H1 (cell line): Measurements from ENCODE around the gene C1RL. TPM values are rescaled to one million over a fixed set of nuclear protein-coding genes. Genes with fewer than 3 reads are reported as not detected.

Source experiments
- BCL11A ChIP-seq, 2 experiments: IDR thresholded peaks; one replicate each; pipeline ENCODE4 v1.6.1; 2011; ENCODE audit warnings: low read depth in 2 of 2, low read length in 2 of 2, mild to moderate bottlenecking in 2 of 2
- GABPA ChIP-seq: IDR thresholded peaks from 2 replicates; pipeline ENCODE4 v1.6.1; 2011; ENCODE audit warnings: mild to moderate bottlenecking, low read length, moderate library complexity, borderline replicate concordance; ENCODE audit not compliant: insufficient read depth
- POLR2A ChIP-seq, 2 experiments: IDR thresholded peaks; 1 replicate in 1 of 2; 2 replicates in 1 of 2; pipeline ENCODE4 v1.6.1; 2011; ENCODE audit warnings: low read depth in 2 of 2, low read length in 2 of 2, mild to moderate bottlenecking in 2 of 2; ENCODE audit errors: control extremely low read depth in 1 of 2
- polyA plus RNA-seq, 7 experiments: library from polyadenylated mRNA; depleted of rRNA in 3 of 7; stranded (reverse) in 5 of 7; unstranded in 2 of 7; fragments of >200 nt in 5 of 7; fragments of 200-250 nt in 2 of 7; gene quantifications; 1 replicate in 5 of 7; 2 replicates in 1 of 7; 4 replicates in 1 of 7; pipeline versions ENCODE4 v1.2.1 to v1.2.3, GENCODE V29; 2011 to 2013; ENCODE audit warnings: missing spikeins in 2 of 7, mixed read lengths in 2 of 7
- total RNA-seq: library from RNA; stranded (reverse); fragmentation: NEBNext Ultra II Directional; extraction: Animal tissue kit (Norgen Biotek cat#: 25700); gene quantifications from 2 replicates; pipeline ENCODE4 v1.2.1, GENCODE V29; 2021
- TF ChIP-seq, protein P1 (sequence below): fragments of 300-600 bp; sonication (generic); IDR thresholded peaks from 2 replicates; pipeline ENCODE4 v1.7.1; 2012; ENCODE audit warnings: low read length, moderate library complexity, mild to moderate bottlenecking, inconsistent platforms; ENCODE audit not compliant: insufficient replicate concordance
- TF ChIP-seq, protein P2 (sequence below): IDR thresholded peaks from 2 replicates; pipeline ENCODE4 v1.6.1; 2012; ENCODE audit warnings: low read length, inconsistent platforms

The C1RL gene
- total and polyA plus RNA-seq, 2 of the 8 experiments (the other 6 are each of a cell fraction or from before 2014, with no cell fraction given): 11.4 to 15.5 TPM

DNA sequence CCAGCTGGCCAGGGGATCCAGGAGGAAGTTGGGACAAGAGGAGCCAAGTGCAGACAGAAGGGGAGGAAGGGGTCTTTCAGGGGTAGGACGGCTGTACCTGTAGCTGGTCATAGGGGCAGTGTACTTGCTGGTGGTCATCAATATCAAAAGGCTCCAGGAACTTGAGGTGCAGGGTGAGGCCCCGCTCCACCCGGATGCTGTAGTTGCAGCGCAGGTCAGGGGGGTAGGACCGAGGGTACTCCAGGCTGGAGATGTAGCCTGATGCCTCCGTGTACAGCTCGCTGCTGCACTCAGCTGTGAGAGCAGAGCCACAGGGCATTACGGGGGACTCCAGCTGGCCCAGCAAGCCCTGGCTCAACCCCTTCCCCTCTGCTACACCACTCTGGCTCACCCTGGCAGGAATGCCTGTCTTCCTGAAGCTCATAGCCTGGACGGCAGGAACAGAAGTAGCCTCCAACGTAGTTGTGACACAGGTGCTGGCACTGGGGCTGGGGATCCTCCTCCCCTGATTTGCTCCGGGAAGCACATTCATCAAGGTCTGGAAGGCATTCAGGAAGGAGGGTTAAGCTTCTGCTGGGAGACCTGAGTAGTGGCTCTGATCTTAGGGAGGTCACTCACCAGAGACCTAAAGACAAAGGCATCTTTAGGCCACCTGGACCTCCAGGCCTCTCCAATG, 19.7 kb downstream of the C1RL start (continued):
- TF ChIP-seq, protein P1, sequence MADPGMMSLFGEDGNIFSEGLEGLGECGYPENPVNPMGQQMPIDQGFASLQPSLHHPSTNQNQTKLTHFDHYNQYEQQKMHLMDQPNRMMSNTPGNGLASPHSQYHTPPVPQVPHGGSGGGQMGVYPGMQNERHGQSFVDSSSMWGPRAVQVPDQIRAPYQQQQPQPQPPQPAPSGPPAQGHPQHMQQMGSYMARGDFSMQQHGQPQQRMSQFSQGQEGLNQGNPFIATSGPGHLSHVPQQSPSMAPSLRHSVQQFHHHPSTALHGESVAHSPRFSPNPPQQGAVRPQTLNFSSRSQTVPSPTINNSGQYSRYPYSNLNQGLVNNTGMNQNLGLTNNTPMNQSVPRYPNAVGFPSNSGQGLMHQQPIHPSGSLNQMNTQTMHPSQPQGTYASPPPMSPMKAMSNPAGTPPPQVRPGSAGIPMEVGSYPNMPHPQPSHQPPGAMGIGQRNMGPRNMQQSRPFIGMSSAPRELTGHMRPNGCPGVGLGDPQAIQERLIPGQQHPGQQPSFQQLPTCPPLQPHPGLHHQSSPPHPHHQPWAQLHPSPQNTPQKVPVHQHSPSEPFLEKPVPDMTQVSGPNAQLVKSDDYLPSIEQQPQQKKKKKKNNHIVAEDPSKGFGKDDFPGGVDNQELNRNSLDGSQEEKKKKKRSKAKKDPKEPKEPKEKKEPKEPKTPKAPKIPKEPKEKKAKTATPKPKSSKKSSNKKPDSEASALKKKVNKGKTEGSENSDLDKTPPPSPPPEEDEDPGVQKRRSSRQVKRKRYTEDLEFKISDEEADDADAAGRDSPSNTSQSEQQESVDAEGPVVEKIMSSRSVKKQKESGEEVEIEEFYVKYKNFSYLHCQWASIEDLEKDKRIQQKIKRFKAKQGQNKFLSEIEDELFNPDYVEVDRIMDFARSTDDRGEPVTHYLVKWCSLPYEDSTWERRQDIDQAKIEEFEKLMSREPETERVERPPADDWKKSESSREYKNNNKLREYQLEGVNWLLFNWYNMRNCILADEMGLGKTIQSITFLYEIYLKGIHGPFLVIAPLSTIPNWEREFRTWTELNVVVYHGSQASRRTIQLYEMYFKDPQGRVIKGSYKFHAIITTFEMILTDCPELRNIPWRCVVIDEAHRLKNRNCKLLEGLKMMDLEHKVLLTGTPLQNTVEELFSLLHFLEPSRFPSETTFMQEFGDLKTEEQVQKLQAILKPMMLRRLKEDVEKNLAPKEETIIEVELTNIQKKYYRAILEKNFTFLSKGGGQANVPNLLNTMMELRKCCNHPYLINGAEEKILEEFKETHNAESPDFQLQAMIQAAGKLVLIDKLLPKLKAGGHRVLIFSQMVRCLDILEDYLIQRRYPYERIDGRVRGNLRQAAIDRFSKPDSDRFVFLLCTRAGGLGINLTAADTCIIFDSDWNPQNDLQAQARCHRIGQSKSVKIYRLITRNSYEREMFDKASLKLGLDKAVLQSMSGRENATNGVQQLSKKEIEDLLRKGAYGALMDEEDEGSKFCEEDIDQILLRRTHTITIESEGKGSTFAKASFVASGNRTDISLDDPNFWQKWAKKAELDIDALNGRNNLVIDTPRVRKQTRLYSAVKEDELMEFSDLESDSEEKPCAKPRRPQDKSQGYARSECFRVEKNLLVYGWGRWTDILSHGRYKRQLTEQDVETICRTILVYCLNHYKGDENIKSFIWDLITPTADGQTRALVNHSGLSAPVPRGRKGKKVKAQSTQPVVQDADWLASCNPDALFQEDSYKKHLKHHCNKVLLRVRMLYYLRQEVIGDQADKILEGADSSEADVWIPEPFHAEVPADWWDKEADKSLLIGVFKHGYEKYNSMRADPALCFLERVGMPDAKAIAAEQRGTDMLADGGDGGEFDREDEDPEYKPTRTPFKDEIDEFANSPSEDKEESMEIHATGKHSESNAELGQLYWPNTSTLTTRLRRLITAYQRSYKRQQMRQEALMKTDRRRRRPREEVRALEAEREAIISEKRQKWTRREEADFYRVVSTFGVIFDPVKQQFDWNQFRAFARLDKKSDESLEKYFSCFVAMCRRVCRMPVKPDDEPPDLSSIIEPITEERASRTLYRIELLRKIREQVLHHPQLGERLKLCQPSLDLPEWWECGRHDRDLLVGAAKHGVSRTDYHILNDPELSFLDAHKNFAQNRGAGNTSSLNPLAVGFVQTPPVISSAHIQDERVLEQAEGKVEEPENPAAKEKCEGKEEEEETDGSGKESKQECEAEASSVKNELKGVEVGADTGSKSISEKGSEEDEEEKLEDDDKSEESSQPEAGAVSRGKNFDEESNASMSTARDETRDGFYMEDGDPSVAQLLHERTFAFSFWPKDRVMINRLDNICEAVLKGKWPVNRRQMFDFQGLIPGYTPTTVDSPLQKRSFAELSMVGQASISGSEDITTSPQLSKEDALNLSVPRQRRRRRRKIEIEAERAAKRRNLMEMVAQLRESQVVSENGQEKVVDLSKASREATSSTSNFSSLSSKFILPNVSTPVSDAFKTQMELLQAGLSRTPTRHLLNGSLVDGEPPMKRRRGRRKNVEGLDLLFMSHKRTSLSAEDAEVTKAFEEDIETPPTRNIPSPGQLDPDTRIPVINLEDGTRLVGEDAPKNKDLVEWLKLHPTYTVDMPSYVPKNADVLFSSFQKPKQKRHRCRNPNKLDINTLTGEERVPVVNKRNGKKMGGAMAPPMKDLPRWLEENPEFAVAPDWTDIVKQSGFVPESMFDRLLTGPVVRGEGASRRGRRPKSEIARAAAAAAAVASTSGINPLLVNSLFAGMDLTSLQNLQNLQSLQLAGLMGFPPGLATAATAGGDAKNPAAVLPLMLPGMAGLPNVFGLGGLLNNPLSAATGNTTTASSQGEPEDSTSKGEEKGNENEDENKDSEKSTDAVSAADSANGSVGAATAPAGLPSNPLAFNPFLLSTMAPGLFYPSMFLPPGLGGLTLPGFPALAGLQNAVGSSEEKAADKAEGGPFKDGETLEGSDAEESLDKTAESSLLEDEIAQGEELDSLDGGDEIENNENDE: no peak
- TF ChIP-seq, protein P2, sequence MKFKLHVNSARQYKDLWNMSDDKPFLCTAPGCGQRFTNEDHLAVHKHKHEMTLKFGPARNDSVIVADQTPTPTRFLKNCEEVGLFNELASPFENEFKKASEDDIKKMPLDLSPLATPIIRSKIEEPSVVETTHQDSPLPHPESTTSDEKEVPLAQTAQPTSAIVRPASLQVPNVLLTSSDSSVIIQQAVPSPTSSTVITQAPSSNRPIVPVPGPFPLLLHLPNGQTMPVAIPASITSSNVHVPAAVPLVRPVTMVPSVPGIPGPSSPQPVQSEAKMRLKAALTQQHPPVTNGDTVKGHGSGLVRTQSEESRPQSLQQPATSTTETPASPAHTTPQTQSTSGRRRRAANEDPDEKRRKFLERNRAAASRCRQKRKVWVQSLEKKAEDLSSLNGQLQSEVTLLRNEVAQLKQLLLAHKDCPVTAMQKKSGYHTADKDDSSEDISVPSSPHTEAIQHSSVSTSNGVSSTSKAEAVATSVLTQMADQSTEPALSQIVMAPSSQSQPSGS: no peak
- TF ChIP-seq GABPA (no peak), POLR2A (IDR thresholded peaks at IDR 0.05; ENCODE audit: control extremely low read depth in 1 of 2, low read depth in 2 of 2, low read length in 2 of 2) (no peak), BCL11A (IDR thresholded peaks at IDR 0.05; ENCODE audit: low read depth in 2 of 2, low read length in 2 of 2) (no peak)
- TF ChIP-seq, all 59 proteins: peak for 0
